Endothelial cell of umbilical vein (primary cell): ENCODE measurements around the gene PRCC. TPM values are rescaled to one million over a fixed set of nuclear protein-coding genes. Genes with fewer than 3 reads are reported as not detected.

ENCODE experiments used
- BruUV-seq: library from RNA; stranded (reverse); fragments of 400-500 nt; replicated peaks from 2 replicates; lab custom pipeline; 2021; lab: Mats Ljungman, UMichigan
- CTCF ChIA-PET: fragments of 300-600, 350-600 bp; sonication (Branson Sonifier 250); formaldehyde crosslinking; loops from one replicate; lab custom pipeline; 2021; ENCODE audit warnings: antibody characterized with exemption, inconsistent platforms; lab: Charles Lee
- POLR2A ChIA-PET: fragments of 300-600, 350-600 bp; sonication (Branson Sonifier 250); formaldehyde crosslinking; loops from one replicate; lab custom pipeline; 2021; ENCODE audit warnings: antibody characterized with exemption, inconsistent platforms; lab: Charles Lee
- DNase-seq: peaks from one replicate; pipeline ENCODE4 v3.0.0-alpha.2; 2011; ENCODE audit warnings: low read depth, low spot score
- FAIRE-seq: peaks from 2 replicates; lab custom pipeline; 2011; peaks lifted over from hg19 to GRCh38; lab: Jason Lieb, UNC
- H2AFZ ChIP-seq: 2 replicates; pipeline ENCODE4 v1.6.0; 2012; ENCODE audit warnings: low read depth, low read length, control low read depth, inconsistent platforms
- H3K27ac ChIP-seq: 2 replicates; pipeline ENCODE4 v1.5.1; 2011; ENCODE audit warnings: low read depth, mild to moderate bottlenecking, control low read depth, low read length, moderate library complexity; ENCODE audit not compliant: insufficient read depth
- H3K27me3 ChIP-seq, 2 experiments: 2 replicates each; pipeline versions ENCODE4 v1.6.0 to v1.6.1; 2011; ENCODE audit warnings: low read length in 2 of 2, mixed read lengths in 1 of 2; ENCODE audit not compliant: control insufficient read depth in 2 of 2, insufficient read depth in 2 of 2
- H3K36me3 ChIP-seq, 2 experiments: 2 replicates in 1 of 2; 3 replicates in 1 of 2; pipeline ENCODE4 v1.5.1; 2011; ENCODE audit warnings: low read length in 2 of 2, mild to moderate bottlenecking in 1 of 2, moderate library complexity in 1 of 2; ENCODE audit not compliant: control insufficient read depth in 2 of 2, insufficient read depth in 2 of 2; ENCODE audit errors: extremely low read depth in 1 of 2
- H3K4me1 ChIP-seq: 3 replicates; pipeline ENCODE4 v1.5.1; 2011; ENCODE audit warnings: mild to moderate bottlenecking, low read length; ENCODE audit not compliant: control insufficient read depth, insufficient read depth; ENCODE audit errors: extremely low read depth
- H3K4me2 ChIP-seq: 2 replicates; pipeline ENCODE4 v1.6.1; 2011; ENCODE audit warnings: low read length, control low read depth, mixed read lengths; ENCODE audit not compliant: insufficient read depth
- H3K4me3 ChIP-seq, 3 experiments: fragments of 200-600 bp in 1 of 3; sonication (generic), shearing (Covaris generic) in 1 of 3; replicated peaks in 1 of 3; 2 replicates each; pipeline ENCODE4 v1.5.1; 2011 to 2016; ENCODE audit warnings: control low read depth in 3 of 3, low read length in 3 of 3, mild to moderate bottlenecking in 2 of 3, inconsistent platforms in 1 of 3, low read depth in 1 of 3, moderate library complexity in 1 of 3; ENCODE audit not compliant: insufficient read depth in 1 of 3
- H3K79me2 ChIP-seq: 2 replicates; pipeline ENCODE4 v1.6.0; 2012; ENCODE audit warnings: low read length, inconsistent platforms; ENCODE audit not compliant: control insufficient read depth, insufficient read depth
- H3K9ac ChIP-seq: replicated peaks from 2 replicates; pipeline ENCODE3; 2011; ENCODE audit warnings: low read length, control low read depth; ENCODE audit not compliant: insufficient read depth; ENCODE audit errors: extremely low read depth
- H3K9me1 ChIP-seq: replicated peaks from 3 replicates; pipeline ENCODE4 v1.6.0; 2011; ENCODE audit warnings: mild to moderate bottlenecking, low read length; ENCODE audit not compliant: control insufficient read depth, insufficient read depth; ENCODE audit errors: extremely low read depth
- H3K9me3 ChIP-seq: replicated peaks from 2 replicates; pipeline ENCODE4 v1.5.1; 2012; ENCODE audit warnings: low read length, inconsistent platforms; ENCODE audit not compliant: control insufficient read depth, insufficient read depth
- H4K20me1 ChIP-seq: replicated peaks from 2 replicates; pipeline ENCODE3; 2011; ENCODE audit warnings: mild to moderate bottlenecking, low read length; ENCODE audit not compliant: control insufficient read depth, insufficient read depth; ENCODE audit errors: extremely low read depth
- EZH2 ChIP-seq: IDR thresholded peaks from 2 replicates; pipeline ENCODE4 v1.6.1; 2012; ENCODE audit warnings: borderline replicate concordance, low read depth, mild to moderate bottlenecking, moderate library complexity, low read length, inconsistent platforms; ENCODE audit not compliant: severe bottlenecking
- FOS ChIP-seq: IDR thresholded peaks from 2 replicates; pipeline ENCODE4 v1.6.1; 2011; ENCODE audit warnings: mild to moderate bottlenecking, low read length, moderate library complexity, borderline replicate concordance; ENCODE audit not compliant: insufficient read depth
- GATA2 ChIP-seq: IDR thresholded peaks from 2 replicates; pipeline ENCODE4 v1.7.0; 2011; ENCODE audit warnings: low read depth, mild to moderate bottlenecking, moderate library complexity, mixed read lengths, low read length; ENCODE audit not compliant: insufficient read length, insufficient read depth
- JUN ChIP-seq: IDR thresholded peaks from 2 replicates; pipeline ENCODE4 v1.6.1; 2011; ENCODE audit warnings: borderline replicate concordance, low read depth; ENCODE audit not compliant: insufficient read length, insufficient read depth
- MYC ChIP-seq: IDR thresholded peaks from one replicate; pipeline ENCODE4 v1.6.1; 2011; ENCODE audit warnings: mild to moderate bottlenecking, low read depth, low read length
- POLR2A ChIP-seq: IDR thresholded peaks from 2 replicates; pipeline ENCODE4 v1.6.1; 2012; ENCODE audit warnings: low read depth, mild to moderate bottlenecking, control low read depth, low read length
- POLR2AphosphoS5 ChIP-seq: IDR thresholded peaks from 2 replicates; pipeline ENCODE4 v1.6.1; 2012; ENCODE audit warnings: low read depth, mild to moderate bottlenecking, control low read depth, low read length, moderate library complexity; ENCODE audit not compliant: insufficient read depth
- dilution Hi-C: fragments of 300-500 bp; cut with MboI; formaldehyde crosslinking; loops from one replicate; pipeline ENCODE4 v1.15.0; 2019; ENCODE audit warnings: low sequenced_read_pairs; ENCODE audit not compliant: extremely low pct_ligation_motif_present
- intact Hi-C: fragments of 100-400 bp; cut with micrococcal nuclease; formaldehyde crosslinking; loops from one replicate; pipeline ENCODE4 v1.10.0; 2022
- polyA plus RNA-seq, 4 experiments: library from polyadenylated mRNA; depleted of rRNA in 3 of 4; stranded (reverse) in 3 of 4; unstranded in 1 of 4; fragments of >200 nt; gene quantifications; 2 replicates each; pipeline versions ENCODE4 v1.2.1 to v1.2.3, GENCODE V29; 2011 to 2012; ENCODE audit warnings: missing spikeins in 1 of 4
- total RNA-seq: library from RNA; stranded (reverse); gene quantifications from 2 replicates; pipeline ENCODE4 v1.2.3, GENCODE V29; 2021
- TF ChIP-seq, protein P1 (sequence below): IDR thresholded peaks from 2 replicates; pipeline ENCODE4 v1.6.1; 2011; ENCODE audit not compliant: insufficient read depth, insufficient read length
- TF ChIP-seq, protein P2 (sequence below), 2 donors: IDR thresholded peaks; 1 replicate in 1 of 2; 2 replicates in 1 of 2; pipeline ENCODE4 v1.5.1; 2011; ENCODE audit warnings: low read length in 2 of 2, mild to moderate bottlenecking in 2 of 2, moderate library complexity in 2 of 2, control low read depth in 1 of 2, inconsistent platforms in 1 of 2, low read depth in 1 of 2; ENCODE audit not compliant: insufficient read depth in 1 of 2; ENCODE audit errors: extremely low read depth in 1 of 2

PRCC gene
- total and polyA plus RNA-seq, 2 donors (not counting 3 experiments of a cell fraction or from before 2014, with no cell fraction given) = 71.5 to 77.4 TPM

DNA sequence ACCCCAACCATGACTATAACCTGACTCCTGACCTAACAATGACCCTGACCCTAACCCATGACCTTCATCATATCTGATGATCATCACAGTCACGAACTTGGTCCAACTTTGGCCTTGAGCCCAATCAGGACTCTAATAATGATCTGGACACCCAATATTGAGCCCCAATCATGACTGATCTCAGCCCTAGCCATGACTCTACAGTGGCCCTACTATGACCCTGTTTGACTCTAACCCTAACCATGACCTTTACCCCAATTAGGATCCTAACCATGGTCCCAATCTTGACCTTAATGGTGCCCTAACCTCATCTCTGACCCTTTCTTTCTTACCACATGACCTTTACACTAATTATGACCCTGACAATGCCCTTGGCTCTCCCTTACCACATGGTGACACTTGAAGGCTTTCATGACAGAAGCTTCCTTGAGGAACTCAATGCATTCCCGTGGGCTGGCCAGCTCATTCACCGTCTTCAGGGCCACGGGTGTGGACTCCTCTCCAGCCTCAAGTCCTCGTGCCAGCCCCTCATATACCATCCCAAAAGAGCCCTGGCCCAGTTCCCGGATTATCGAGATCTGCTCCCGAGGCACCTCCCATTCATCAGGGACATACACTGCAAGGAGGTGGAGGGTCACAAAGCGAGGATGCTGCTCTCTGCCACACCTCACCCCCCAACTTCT is 75.4 kb downstream of the PRCC start:
- POLR2A ChIA-PET = no interaction called here
- Histone ChIP-seq H3K9me3 (no peaks in the 10 kb centered on the region), H3K4me2 (no peak overlapping the region), H3K36me3 (no peaks in the 10 kb centered on the region), H3K27ac (no peak overlapping the region), H3K27me3 (peaks cover 42 to 48% of the 10 kb centered on the region in 2 experiments), H3K79me2 (no peaks in the 10 kb centered on the region), H3K9ac (no peak overlapping the region), H2AFZ (no peak overlapping the region), H3K4me1 (peaks cover 39% of the 10 kb centered on the region), H3K4me3 (no peak overlapping the region), H3K9me1 (no peaks in the 10 kb centered on the region), H4K20me1 (no peaks in the 10 kb centered on the region)
- FAIRE-seq = no peak
- DNase-seq = no peak
- dilution Hi-C loops = no loop called here
- CTCF ChIA-PET = interaction anchor here (1.1 kb wide), 1 partner anchor 85 kb away, joined by 3 read pairs; no protein-coding TSS in a partner anchor
- intact Hi-C loops = no loop called here
- BruUV-seq = no TSS peak
- TF ChIP-seq MYC (no peak), POLR2AphosphoS5 (no peak), EZH2 (no peak), FOS (no peak), POLR2A (no peak), GATA2 (no peak), JUN (no peak)
- TF ChIP-seq, protein P1, sequence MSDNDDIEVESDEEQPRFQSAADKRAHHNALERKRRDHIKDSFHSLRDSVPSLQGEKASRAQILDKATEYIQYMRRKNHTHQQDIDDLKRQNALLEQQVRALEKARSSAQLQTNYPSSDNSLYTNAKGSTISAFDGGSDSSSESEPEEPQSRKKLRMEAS = no peak
- TF ChIP-seq, protein P2, sequence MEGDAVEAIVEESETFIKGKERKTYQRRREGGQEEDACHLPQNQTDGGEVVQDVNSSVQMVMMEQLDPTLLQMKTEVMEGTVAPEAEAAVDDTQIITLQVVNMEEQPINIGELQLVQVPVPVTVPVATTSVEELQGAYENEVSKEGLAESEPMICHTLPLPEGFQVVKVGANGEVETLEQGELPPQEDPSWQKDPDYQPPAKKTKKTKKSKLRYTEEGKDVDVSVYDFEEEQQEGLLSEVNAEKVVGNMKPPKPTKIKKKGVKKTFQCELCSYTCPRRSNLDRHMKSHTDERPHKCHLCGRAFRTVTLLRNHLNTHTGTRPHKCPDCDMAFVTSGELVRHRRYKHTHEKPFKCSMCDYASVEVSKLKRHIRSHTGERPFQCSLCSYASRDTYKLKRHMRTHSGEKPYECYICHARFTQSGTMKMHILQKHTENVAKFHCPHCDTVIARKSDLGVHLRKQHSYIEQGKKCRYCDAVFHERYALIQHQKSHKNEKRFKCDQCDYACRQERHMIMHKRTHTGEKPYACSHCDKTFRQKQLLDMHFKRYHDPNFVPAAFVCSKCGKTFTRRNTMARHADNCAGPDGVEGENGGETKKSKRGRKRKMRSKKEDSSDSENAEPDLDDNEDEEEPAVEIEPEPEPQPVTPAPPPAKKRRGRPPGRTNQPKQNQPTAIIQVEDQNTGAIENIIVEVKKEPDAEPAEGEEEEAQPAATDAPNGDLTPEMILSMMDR (IDR thresholded peaks at IDR 0.05; ENCODE audit: extremely low read depth in 1 of 2, insufficient read depth in 1 of 2, low read depth in 1 of 2, low read length in 2 of 2) = no peak
